ENCODE measurements around the gene KRT14.
"Not testable (repeated sequence)": the region's sequence is repeated elsewhere in the genome, so short reads cannot be mapped to it uniquely, and the experiment has no call there.

The KRT14 gene

DNA sequence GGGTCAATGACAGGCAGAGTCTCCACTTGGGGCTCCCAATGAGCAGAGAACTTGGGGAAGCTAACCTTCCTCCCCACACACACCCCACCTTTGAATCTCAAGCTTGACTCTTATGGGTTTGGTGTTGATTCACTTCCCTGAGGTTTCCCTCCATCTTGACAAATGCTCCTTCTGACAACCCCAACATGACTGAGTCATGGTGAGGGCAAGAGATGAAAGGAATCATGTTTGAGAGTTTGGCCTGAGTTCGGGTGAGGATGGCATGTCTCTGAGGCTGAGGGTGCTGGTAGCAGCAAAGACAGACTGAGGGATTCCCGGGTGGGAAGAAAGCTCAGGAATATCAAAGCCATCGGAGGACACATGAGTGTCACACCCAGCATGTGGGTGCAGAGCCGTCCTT is 33.5 kb downstream of the KRT14 start:
- no peak overlapping the region for H3K4me3 ChIP-seq (ENCODE audit: low read length)
- TF ChIP-seq ZNF274 (IDR thresholded peaks at IDR 0.05; ENCODE audit: low read depth, low read length), result no peak

GRCh38 chr17:41552455-41552854 is 34.2 kb downstream of the KRT14 start:
- TF ChIP-seq ZNF274 (IDR thresholded peaks at IDR 0.05; ENCODE audit: low read depth, low read length), result no peak
- no peak overlapping the region for H3K4me3 ChIP-seq (ENCODE audit: low read length)

DNA sequence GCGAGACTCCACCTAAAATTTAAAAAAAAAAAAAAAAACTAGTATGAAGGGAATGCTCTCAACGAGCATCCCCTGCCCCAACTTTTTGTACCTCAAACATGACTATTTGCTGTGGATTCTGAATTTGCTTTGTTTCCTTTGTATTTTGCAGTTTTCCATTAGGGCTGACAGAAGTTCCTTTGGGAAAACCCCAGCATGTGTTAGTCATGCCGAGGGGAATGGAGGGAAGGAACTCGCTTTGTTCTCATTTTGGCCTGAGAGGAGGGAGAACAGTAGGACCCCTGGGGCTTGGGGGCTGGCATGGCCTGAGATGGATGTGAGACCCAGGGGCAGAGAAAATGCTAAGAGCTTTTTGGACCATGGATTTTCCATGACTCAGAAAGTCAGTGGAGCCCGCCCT is 35.3 kb downstream of the KRT14 start:
- no peak overlapping the region for H3K4me3 ChIP-seq (ENCODE audit: low read length)
- no peak for TF ChIP-seq ZNF274 (IDR thresholded peaks at IDR 0.05; ENCODE audit: low read depth, low read length)

DNA sequence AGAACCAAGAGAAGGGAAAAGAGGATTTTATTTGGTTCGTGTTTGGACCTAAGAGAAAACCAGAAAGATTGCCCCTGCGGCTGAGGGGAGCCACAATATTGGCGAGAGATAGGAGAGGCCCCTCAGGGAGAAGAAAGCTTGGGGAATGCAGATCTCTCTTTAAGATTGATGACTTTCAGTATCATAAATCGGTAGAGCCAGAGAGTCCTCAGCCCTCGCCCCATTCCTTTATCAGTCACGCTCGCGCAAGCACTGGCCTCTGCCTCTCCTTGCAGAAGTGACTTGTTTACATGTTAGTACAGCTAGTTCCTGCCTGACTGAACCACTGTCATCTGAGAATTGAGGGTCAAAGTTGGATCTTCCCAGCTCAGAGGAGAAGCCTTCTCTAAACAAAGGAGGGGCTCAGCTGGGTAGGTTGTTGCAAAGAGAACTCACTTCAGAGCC is 37.1 kb downstream of the KRT14 start:
- no peak for TF ChIP-seq ZNF274 (IDR thresholded peaks at IDR 0.05; ENCODE audit: low read depth, low read length)
- no peak overlapping the region for H3K4me3 ChIP-seq (ENCODE audit: low read length)

- TF ChIP-seq ZNF274 (IDR thresholded peaks at IDR 0.05; ENCODE audit: low read depth, low read length), result no peak
- no peak overlapping the region for H3K4me3 ChIP-seq (ENCODE audit: low read length)
Observed at GRCh38 chr17:41548844-41549595, 37.7 kb downstream of the KRT14 start.

DNA sequence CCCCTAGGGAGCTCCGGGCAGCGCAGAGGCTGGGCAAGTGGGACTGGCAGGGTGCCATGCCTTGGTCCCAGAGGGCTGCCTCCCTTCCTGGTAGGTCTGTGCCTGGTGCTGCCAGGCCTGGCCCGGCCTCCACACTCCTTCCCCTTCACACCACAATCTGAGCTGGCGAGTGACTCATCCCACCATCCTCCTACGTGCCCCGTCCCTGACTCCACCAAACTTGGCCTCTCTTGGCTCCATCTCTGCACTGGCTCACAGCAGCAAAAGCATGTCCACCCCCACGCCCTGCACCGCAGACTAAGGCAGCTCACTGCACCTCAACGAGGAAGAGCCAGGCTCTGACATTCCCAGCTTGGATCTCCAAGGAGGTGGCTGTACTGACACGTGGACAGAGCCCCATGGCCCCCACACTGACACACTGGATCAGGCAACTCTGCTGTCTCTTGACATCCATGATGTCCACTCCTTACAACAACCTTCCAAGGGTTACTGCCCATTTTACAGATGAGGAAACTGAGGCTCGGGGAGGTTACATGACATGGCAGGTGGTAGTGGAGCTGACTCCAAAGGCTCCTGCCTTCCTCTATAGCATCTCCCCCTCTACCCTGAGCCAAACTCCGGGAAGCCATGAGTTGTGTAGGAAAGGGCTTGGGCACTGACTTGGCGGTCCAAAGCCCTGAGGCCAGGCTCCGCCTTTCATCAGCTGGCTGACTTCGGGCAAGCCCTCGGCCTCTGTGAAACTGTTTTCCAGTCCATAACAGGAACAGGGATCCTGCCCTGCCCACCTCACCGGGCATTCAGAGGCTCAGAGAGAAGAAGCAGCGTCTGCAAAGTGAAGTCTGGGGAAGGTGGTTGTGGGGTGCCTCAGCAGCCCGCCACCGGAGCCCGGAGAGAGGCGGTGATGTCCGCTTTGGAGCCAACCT is 38.5 kb downstream of the KRT14 start:
- TF ChIP-seq ZNF274 (IDR thresholded peaks at IDR 0.05; ENCODE audit: low read depth, low read length), result no peak
- H3K4me3 ChIP-seq (ENCODE audit: low read length), result no peak overlapping the region

DNA sequence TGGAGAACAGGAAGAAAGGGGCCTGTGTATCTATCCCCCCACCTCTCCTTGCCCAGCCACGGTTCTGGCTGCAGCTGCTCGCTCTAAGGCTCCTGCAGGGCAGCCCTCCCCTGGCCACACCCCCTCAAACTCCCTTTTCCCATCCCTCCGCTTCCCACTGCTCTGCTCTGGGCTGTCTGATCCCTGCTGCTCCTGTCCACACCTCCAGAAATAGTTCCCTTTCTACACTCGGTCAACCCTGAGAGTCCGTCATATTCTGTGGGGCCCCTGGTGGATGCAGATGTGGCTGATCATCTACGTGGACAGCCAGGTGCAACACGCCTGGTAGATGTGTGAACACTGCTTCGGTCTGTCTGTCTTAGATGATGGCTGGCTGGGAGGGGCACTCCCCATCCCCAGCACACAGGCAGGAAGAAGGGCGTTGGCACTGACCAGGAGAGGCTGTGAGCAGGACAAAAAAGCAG is 39.3 kb downstream of the KRT14 start:
- no peak for TF ChIP-seq ZNF274 (IDR thresholded peaks at IDR 0.05; ENCODE audit: low read depth, low read length)
- H3K4me3 ChIP-seq (ENCODE audit: low read length), result no peak overlapping the region

GRCh38 chr17:41546819-41547218 is 39.9 kb downstream of the KRT14 start:
- no peak for TF ChIP-seq ZNF274 (IDR thresholded peaks at IDR 0.05; ENCODE audit: low read depth, low read length)
- H3K4me3 ChIP-seq (ENCODE audit: low read length), result no peak overlapping the region

DNA sequence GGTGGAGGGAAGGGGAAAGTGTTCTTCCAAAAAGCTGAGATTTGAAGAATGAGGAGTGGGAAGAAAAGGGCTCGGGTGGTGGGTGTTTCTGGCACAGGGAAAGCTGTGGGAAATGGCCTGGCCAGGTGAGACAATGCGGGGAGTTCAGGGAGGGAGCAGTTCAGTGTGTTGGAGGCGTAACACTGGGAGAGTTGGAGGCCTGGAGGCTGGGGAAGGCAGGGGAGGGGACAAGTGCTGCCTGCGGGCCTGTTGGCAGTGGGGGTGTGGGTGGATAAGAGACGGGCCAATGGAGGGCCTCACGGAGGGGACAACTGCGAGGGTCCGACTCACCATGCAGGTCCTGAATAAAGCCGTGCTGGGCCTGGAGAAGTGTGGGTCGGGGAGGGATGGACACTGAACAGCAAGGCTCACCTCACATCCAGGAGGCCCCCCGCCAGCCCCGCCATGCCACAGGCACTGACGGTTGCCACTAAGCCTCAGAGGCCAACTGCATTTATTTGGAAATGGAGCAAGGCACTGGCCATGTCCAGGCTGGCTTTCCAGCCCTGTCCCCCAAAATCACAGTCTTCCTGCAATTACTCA is 40.8 kb downstream of the KRT14 start:
- no peak for TF ChIP-seq ZNF274 (IDR thresholded peaks at IDR 0.05; ENCODE audit: low read depth, low read length)
- H3K4me3 ChIP-seq (ENCODE audit: low read length), result no peak overlapping the region

DNA sequence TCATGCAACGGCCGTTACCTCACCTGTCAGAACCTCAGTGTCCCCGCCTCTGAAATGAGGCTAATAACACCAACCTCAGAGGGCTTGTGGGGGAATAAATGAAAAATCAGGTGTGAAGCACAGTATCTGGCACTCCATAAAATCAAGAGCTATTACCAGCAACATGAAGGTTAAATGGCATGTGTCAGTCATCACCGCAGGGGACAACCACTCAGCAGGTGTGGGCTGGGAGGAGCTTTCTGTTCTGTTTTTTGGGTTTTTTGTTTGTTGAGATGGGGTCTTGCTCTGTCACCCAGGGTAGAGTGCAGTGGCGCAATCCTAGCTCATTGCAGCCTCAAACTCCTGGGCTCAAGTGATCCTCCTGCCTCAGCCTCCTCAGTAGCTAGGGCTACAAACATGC is 41.8 kb downstream of the KRT14 start:
- no peak overlapping the region for H3K4me3 ChIP-seq (ENCODE audit: low read length)
- no peak for TF ChIP-seq ZNF274 (IDR thresholded peaks at IDR 0.05; ENCODE audit: low read depth, low read length)

DNA sequence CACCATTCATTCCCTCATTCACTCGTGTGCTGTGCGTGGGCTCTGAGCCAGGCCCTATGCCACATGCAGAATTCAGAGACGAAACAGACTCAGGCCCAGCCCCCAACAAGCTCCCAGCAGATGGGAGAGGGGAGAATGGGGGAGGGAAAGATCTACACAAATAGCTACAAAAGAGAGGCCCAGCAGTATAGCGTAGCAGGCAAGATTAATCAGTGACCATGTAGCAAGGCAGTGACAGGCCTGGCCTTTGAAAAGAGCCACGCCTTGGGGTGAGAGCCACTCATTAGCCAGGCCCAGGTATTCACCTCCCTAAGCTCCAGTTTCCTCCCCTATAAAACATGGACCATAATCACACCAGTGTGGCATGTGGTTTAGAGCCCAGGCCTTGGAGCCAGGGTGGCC is 42.2 kb downstream of the KRT14 start:
- no peak overlapping the region for H3K4me3 ChIP-seq (ENCODE audit: low read length)
- no peak for TF ChIP-seq ZNF274 (IDR thresholded peaks at IDR 0.05; ENCODE audit: low read depth, low read length)

DNA sequence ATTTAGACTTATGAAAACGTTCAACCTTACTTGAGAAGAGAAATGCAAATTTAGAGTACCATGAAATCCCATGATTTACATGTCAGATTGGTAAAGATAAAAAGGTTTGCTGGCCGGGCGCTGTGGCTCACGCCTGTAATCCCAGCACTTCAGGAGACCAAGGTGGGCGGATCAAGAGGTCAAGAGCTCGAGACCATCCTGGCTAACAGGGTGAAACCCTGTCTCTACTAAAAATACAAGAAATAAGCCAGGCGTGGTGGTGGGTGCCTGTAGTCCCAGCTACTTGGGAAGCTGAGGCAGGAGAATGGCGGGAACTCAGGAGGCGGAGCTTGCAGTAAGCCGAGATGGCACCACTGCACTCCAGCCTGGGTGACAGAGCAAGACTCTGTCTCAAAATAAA is 43.9 kb downstream of the KRT14 start:
- not testable (repeated sequence) for H3K4me3 ChIP-seq (ENCODE audit: low read length)

GRCh38 chr17:41542357-41542756 is 44.3 kb downstream of the KRT14 start:
- no peak overlapping the region for H3K4me3 ChIP-seq (ENCODE audit: low read length)
- no peak for TF ChIP-seq ZNF274 (IDR thresholded peaks at IDR 0.05; ENCODE audit: low read depth, low read length)

- no peak for TF ChIP-seq ZNF274 (IDR thresholded peaks at IDR 0.05; ENCODE audit: low read depth, low read length)
Observed at GRCh38 chr17:41540921-41541625, 45.6 kb downstream of the KRT14 start.

More at GRCh38 chr17:41540921-41541625, 45.6 kb downstream of the KRT14 start:
- no peak overlapping the region for H3K4me3 ChIP-seq (ENCODE audit: low read length)

Measured in GM08714 (cell line).